ENCODE data around the gene ZNF324.
A peak's percentile ranks its signal among the peaks of the same experiment; 100 is the strongest.
"Not testable (repeated sequence)": the region's sequence is repeated elsewhere in the genome, so short reads cannot be mapped to it uniquely, and the experiment has no call there.

The ZNF324 gene

DNA sequence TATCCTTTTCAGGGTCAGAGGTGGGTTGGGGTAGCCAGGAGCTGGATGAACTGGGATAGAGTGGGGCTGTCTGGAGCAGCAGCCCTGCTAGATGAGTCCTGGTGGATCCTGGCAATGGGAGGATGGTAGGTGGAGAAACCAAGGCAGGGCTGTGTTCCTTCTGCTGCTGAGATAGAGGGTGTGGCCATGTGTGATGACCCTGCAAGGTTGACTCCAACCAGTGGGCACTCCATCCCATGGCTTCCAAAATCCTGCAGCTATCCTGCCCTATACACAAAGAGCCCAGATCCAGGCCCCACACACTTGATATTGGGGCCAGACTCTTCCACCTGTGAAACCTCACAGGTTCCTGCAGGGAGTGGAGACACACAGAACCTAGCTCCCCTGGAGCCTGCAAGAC lies 6.9 kb downstream of the ZNF324 start:
- DNase-seq, result no peak

DNA sequence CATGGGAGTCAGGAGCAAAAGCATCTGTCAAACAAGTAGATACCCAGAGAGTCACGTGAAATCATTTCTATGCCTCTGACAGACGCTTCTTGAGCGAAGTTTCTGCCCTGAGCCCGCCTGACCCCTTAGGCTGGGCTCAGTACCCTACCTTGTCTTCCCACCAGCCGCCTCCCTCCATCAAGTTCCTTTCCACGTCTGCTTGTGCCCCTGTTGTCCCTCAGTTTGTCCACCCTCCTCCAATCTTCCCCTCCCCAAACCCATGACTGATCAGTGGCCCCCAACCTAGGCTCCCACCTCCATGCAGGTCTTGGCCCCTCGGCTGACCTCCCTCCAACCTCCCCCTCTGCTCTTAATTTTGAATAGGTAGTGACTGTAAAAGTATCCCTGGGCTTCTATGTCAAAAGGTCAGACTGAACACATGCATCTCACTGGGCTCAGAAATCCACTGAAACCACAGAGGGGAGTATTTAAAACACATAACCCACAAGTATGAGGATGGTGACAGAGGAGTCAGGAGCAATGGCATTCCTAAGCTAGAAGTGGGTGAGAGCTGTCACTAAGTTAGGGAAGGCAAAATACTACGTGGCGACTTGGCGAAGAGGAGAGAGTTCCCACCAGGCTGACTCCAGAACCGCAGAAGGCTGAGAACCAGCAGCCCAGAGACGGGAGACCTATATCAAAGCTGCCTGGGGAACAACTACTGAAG lies 7.6 kb downstream of the ZNF324 start:
- DNase-seq, result no peak

DNA sequence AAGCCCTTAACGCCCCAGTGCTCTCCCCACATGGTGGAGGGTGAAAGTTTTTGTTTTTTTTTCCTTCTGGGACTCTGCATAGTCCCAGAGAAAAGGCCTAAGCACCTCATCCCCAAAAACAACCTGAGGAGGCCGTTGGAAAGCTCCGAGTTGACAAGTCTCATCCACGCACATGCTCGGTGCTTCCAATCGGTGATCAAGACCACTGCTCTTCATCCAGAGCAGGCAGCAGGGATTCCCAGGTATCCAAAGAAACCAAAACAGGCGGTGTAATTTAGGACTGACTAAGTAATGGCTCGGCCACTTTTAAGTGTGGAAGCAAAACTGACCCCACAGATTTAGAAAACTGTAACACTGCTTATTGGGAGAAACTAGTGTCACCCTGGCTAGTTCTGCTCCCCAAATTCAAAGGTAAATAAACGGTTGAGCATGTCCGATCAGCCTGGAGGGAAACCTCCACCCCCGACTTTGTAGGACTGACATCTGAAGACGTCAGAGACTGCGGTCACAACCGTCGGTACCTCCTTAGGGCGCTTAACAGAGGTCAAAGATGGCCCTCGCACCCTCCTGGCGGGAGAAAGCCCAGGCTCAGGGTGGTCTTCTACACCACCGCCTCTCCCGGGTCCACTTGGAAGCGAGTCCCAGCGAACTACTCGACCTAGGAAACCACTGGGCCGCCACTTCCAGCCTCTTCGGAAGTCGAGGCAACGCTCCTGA lies 8.3 kb downstream of the ZNF324 start:
- no peak for DNase-seq

DNA sequence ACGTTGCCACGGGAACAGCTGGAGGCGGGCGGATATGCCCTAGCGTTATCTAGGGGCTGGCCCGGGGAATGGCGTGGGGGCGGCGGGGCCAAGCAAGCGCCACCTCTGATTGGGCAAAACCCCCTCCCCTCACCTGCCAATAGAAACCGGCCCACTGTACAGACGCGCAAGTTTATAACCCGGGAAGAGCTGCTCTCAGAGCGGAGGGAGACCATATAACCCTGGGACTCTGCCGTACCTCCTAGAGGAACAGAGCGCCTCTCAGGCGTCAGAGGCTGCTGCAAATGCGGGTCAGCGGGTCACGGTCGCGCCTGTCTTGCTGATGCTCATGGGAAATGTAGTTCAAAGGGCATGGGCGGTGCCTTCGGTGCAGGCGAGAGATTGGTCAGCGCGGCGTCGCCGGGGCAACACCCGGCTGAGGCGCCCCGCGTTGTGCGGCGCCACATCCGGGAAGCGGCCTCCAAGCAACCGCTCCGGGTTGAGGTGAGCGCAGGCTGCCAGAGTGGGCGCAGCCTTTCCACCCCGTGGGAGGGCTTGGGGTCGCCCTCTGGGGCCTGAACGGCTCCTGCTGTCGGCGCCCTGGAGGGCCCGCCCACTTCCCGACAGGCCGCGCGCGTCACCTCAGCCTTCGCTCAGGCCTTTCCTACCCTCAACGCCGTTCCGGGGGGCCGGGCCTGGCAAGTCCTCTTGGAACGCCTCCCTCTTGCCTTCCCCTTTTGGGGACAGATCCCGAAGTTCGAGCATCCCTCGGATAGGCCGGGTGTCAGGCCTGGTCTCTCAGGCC lies 9.0 kb downstream of the ZNF324 start, which contains the start of gene ZNF446:
Gene ZNF446, plus strand, starts transcription at position 639 of the 784 bp plus-strand sequence. CDS start 867 bp downstream, outside the sequence.
- peak; percentile 93 for DNase-seq

DNA sequence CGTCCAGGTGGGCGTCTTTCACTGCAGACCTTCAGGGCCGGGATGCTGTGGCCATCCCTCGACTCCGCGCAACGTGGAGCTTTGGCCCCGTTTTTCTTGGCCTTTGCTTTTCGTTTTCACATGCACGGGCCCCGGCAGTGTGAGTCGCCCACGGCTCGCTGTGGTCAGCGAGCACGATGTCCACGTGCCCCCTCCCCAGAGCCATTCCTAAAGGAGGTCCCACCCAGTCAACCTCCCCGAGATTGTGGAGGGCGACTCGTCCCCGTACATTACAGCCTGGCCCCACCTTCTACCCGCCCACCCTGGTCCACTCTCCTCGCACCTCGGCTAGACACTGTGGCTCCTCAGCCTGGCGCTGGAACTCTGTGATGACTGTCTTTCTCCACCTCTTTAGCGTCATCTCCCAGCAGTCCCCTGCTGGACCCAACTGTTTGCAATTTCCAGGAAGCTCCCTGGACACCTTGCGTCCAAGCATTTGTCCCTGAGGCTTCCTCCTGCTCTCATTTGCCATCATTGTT lies 9.7 kb downstream of the ZNF324 start:
- DNase-seq, result no peak

DNA sequence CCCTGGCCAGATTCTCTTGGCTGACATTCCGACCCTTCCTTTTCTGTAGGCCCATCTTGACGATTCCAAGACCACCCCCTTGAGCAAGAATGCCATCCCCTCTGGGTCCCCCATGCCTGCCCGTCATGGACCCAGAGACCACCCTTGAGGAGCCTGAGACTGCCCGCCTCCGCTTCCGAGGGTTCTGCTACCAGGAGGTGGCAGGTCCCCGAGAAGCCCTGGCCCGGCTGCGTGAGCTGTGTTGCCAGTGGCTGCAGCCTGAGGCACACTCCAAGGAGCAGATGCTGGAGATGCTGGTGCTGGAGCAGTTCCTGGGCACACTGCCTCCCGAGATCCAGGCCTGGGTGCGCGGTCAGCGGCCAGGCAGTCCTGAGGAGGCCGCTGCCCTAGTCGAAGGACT lies 10.2 kb downstream of the ZNF324 start:
- no peak for DNase-seq

DNA sequence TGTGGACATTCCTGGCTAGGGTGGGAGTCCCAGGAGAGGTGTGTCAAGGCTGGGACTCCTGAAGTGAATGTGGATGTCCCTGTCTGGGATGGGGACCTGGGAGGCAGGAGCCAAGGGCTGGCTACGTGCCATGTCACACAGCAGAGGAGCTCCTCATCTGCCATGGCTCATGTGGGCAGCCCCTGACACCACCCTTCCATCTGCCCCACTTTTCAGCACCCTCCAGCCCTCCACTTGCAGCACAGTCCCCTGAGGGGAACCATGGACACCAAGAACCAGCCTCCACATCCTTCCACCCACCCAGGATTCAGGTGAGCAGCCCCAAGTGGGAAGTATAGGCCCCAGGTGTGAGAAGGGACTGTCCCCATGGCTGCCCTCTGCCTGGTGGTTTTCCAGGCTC lies 11.0 kb downstream of the ZNF324 start:
- no peak for DNase-seq

DNA sequence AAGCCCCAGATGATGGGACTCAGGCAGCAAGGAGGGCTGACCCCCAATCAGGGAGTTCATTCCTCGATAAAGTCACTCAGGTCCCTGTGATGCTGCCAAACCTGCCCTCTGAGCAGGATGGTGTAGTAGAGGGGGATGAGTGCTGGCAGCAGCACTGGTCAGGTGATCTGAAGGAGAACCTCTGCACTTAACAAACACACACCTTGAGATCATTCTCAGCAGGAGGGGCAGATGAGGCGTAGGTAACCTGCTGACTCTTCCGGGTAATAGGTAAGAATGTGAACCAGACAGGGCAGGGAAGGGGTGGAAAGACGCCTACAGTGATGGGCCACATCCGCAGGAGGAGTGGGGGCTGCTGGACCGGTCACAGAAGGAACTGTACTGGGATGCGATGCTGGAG lies 12.4 kb downstream of the ZNF324 start:
- no peak for DNase-seq

DNA sequence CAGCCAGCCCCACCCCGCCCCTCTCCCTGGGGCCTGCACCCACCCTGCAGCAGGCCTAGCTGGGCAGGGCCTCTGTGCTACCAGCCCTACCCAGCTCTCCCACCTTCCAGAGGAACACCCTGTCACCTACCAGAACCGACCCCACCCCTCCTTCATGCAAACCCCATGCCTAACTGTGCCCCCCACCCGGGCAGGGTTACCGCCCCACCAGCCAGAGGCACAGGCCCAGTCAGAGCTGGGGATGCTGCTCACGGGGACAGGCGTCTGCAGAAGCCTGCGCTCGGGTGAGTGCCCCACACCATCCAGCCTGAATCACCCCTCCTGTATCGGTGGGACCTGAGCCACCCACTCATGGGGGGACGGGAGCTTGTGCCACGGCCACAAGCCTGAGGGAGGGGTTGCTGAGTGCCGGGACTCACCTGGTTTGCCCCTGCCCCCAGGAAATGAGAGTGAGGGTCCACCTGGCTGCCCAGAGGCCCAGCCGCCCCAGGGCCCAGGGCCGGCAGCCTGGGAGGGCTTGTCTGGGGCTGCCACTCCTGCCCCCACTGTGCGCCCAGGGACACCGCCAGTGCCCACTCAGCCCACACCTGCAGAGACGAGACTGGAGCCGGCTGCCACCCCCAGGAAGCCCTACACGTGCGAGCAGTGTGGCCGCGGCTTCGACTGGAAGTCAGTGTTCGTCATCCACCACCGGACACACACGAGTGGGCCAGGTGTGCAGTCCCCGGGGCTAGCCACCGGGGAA lies 13.0 kb downstream of the ZNF324 start:
- DNase-seq, result no peak

DNA sequence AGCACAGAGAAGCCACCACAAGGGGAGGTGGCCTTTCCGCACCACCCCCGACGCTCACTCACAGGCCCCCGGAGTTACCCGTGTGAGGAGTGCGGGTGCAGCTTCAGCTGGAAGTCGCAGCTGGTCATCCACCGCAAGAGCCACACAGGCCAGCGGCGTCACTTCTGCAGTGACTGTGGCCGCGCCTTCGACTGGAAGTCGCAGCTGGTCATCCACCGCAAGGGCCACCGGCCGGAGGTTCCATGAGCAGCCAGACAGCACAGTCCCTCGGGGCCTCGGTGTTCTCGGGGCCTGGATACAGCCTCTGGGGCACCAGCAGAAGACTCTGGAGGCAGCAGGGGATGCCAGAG lies 13.6 kb downstream of the ZNF324 start:
- no peak for DNase-seq

DNA sequence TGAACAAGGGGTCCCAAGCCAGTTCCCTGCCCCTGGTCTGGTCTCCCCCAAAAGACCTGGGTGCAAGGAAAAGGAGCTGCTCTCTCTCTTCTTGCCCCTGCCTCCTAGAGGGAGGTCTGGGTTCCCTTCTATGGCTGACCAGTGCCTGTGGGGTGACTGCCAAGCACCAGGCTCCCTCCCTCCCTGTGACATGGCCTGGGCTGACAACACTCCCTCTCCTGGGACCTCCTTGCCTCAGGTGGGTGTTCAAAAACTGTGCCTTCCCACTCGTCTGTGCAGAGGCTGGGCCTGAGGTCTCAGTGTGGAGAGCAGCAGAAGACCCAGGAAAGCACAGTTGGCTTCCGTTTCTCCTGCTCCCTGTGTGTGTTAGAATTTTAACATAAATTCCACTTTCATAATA lies 14.0 kb downstream of the ZNF324 start:
- no peak for DNase-seq

DNA sequence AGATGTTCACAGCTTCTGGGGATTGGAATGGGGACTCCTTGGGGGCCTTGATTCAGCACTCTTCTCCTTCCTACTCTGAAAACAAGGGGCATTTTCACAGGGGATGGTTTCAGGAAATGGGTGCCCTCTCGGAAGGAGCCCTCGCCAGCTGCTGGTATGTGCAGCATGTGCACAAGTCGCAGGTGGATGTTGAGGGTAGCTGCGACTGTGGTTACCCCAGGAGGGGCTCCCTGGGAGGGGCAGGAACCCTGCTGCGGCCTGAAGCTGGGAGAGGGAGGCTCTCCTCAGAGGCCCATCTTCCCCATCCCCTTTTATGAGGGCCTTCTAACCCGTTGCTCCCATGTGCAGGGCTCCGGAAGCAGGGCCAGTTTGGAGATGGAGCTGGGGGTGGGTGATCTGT lies 15.5 kb downstream of the ZNF324 start:
- no peak for DNase-seq

DNA sequence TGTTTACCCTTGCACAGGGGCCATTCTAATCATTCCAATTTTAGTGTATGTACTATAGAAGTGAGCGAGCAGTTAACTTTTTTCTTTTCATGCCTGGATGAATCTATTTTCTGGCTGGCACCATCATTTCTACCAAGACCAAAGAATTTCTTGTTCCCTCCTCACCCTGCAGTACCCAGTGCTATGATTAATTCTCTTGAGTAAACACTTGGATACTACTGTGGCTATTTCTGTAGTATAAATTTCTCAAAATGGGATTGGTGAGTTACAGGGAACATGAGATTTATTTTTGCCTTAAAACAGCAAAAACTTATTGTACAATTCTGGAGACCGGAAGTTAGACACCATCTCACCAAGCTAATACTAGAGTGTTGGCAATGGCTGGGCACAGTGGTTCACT lies 16.9 kb downstream of the ZNF324 start:
- no peak for DNase-seq

DNA sequence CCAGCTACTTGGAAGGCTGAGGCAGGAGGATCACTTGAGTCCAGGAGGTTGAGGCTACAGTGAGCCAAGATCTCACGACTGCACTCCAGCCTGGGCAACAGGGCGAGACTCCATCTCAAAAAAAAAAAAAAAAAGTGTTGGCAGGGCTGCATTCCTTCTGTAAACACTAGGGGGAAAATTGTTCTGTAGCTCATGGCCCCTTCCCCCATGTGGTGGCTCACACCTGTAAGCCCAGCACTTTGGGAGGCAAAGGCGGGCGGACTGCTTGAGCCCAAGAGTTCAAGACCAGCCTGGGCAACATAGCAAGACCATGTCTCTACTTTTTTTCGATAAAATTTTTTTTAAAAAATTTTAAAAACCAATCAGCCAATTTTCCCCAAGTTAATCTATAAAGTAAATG lies 17.5 kb downstream of the ZNF324 start:
- not testable (repeated sequence) for DNase-seq

DNA sequence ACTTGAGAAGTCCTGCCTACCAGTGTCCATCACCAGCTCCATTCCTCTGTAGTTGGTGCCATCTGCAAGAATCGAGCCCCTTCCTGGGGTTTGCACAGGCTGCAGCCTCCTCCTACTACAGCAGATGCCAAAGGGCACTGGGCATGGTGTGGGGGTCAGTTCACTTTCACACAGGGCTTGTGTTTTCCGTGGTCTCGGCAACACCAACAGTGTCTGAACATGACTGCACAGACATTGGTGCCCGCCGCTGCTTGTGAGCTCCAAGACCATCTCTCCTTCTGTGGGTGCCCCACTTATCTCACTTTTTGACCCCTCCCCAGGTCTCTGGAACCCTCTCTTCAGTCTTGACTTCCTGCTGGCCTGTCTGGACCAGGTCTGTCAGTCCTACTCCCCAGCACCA lies 24.5 kb downstream of the ZNF324 start:
- DNase-seq, result no peak

DNA sequence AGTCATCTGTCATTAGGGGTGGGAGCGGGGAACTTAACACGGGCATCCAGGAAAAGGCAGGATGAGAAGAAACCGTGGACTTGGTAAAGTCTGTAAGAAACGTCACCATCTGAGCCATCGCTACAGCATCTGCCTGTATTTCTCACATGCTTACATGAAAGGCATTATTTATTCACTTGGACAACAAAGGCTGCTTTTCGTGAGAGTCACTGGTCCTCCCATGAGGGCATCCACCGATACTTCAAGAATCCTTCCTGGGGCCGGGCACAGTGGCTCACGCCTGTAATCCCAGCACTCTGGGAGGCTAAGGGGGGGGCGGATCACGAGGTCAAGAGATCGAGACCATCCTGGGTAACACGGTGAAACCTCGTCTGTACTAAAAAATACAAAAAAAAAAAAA lies 25.4 kb downstream of the ZNF324 start:
- no peak for DNase-seq

DNA sequence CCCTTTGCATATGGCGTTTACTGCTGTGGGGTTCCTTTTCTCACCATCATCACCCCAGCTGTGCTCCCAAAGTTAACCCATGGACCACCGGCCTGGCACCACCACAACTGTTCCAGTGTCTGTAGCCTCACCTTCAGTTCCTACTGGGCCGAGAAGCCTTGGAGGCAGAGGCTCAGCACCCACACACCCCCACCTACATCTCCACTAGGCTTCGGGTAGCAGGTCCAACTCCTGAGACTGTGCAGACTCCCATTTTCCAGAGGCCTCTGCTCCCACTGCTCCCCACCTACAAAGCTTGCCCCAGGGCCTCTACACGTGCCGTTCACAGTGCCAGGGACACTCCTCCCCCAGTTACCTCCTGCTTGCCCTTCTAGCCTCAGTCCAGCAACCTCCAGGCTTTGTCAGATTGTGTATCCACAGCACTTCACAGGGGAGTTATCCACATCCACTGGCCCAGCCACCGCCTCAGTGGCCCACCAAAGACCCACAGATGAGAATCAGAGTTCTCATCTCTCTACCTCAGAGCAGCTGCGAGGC lies 30.8 kb downstream of the ZNF324 start:
- no peak for DNase-seq

DNA sequence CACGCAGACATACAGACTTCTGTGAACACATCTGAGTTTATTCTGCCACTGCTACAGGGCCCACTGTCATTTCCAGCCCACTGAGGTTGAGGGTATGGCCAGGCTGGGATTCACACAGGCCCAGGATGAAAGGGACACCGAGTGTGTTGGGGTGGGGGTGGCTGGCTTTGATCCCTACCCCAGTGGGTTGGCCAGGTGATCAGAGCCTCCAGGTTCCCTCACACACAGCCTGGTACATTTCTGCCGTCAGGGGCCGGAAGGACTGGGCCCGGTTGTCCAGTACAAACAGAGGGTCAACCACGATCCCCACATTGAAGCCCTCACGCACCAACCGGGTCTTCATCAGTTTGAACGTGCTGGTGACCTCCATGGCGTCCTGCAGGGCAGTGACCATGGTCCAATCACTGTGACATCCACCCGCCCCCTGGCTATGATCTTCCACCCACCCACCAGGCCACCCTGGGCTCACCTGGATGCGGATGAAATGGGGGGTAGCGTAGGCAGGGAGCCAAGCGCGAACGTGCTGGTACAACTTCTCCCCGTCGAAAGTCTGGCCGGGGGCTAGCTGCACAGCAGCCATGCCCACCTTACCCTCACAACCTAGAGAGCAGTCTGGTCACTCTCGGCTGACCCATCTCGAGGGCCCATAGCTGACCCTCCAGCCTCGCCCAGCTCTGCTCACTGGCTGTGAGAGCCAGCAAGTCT lies 31.6 kb downstream of the ZNF324 start:
- no peak for DNase-seq

DNA sequence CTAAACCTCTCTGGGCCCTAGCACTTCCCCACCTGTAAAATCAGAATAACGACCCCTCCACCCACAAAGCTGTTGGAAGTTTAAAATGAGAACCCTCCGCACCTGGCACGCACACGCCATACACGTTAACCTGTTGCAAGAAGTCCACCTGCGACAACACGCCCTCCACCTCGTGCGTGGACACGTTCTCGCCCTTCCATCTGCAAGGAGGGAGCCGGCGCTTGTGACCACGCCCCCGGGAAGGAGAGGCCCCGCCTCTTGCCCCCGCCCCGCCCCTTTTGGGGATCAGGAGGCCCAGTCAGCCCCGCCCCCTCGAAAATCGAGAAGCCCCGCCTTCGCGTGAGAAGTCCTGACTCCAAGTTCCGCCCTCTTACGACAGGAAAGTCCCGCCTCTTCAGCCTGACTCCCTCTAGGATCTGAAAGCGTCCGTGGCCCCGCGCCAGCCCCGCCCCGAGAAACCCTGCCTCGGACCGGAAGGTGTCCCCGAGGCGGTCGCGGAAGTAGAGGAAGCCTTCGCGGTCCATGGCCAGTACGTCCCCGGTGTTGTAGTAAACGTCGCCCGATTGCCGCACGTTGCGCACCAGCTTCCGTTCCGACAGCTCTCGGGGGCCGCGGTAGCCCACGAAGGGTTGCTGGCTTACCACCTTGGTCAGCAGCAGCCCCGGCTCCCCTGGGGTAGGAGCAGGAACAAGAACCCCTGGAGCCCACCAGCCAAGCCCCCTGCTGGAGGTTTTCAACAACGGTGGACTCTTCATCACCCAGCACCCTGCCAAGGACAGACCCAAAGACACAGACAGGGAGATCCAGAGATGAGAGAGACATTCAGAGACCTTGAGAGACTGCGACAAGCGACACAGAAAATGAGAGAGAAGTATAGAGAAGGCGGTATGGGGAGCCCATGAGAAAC lies 32.4 kb downstream of the ZNF324 start:
- DNase-seq, result peak; percentile 93

DNA sequence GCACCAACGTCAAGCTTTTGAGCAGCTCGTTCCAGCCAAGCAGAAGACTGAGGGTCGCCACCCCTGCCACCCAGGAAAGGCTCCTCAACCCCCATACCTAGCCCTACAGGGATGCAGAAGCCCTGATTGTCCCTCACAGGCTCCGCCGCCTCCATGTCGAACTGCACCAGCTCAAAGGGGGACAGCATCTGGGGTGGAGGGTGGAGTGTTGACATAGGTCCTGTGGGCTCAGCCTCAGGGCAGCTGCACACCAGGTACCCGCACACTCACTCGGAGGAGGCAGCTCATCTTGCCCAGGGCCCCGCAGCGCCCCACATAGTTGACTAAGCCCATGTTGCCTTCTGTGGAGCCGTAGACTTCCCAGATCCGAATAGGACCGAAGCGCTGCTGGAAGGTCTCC lies 33.4 kb downstream of the ZNF324 start:
- no peak for DNase-seq
